M059J (cell line): ENCODE measurements around the gene NOP10. TPM values are rescaled to one million over a fixed set of nuclear protein-coding genes. Genes with fewer than 3 reads are reported as not detected.
"Not testable (repeated sequence)": the region's sequence is repeated elsewhere in the genome, so short reads cannot be mapped to it uniquely, and the experiment has no call there.

Experiments used
- DNase-seq: peaks from one replicate; pipeline ENCODE4 v3.0.0-alpha.2; 2012; ENCODE audit warnings: low read depth
- total RNA-seq: library from RNA; depleted of rRNA; stranded (reverse); fragments of >200 nt; shearing (Covaris generic); gene quantifications from 2 replicates; pipeline ENCODE4 v1.2.3, GENCODE V29; 2014

NOP10 gene
- total RNA-seq, 1 experiment from 2014 or later, result 319 TPM

- no peak for DNase-seq
These were observed 16.0 kb upstream of the NOP10 start for GRCh38 chr15:34358948-34359347.

- no peak for DNase-seq
These were observed 15.4 kb upstream of the NOP10 start for GRCh38 chr15:34358367-34358766.

GRCh38 chr15:34357653-34358052 is 14.7 kb upstream of the NOP10 start:
- no peak for DNase-seq

GRCh38 chr15:34355241-34355640 is 12.3 kb upstream of the NOP10 start:
- no peak for DNase-seq

GRCh38 chr15:34354286-34354685 is 11.3 kb upstream of the NOP10 start:
- no peak for DNase-seq

- DNase-seq, result no peak
These were observed 10.7 kb upstream of the NOP10 start for GRCh38 chr15:34353627-34354026.

- not testable (repeated sequence) for DNase-seq
These were observed 10.1 kb upstream of the NOP10 start for GRCh38 chr15:34352996-34353395.

GRCh38 chr15:34349769-34350168 is 6.8 kb upstream of the NOP10 start:
- no peak for DNase-seq

- DNase-seq, result no peak
These were observed 5.9 kb upstream of the NOP10 start for GRCh38 chr15:34348735-34349300.

GRCh38 chr15:34347951-34348638 is 5.2 kb upstream of the NOP10 start:
- DNase-seq, result no peak

GRCh38 chr15:34342213-34342736 is 661 bp downstream of the NOP10 start:
- not testable (repeated sequence) for DNase-seq

- DNase-seq, result no peak
These were observed 1.3 kb downstream of the NOP10 start for GRCh38 chr15:34341381-34342212.

GRCh38 chr15:34339946-34340345 is 3.0 kb downstream of the NOP10 start:
- no peak for DNase-seq

GRCh38 chr15:34338347-34338746 is 4.6 kb downstream of the NOP10 start:
- DNase-seq, result no peak

GRCh38 chr15:34337557-34338306 is 5.2 kb downstream of the NOP10 start, which contains the start of gene SLC12A6:
SLC12A6 (minus strand) TSS chr15:34337781; CDS start chr15:34336680, 1,101 bp downstream.
- peak; percentile 91 for DNase-seq

- DNase-seq, result peak; percentile 15
These were observed 5.9 kb downstream of the NOP10 start for GRCh38 chr15:34336991-34337556.

GRCh38 chr15:34336231-34336990 is 6.5 kb downstream of the NOP10 start:
- DNase-seq, result no peak

GRCh38 chr15:34335176-34336032 is 7.5 kb downstream of the NOP10 start:
- DNase-seq, result no peak

GRCh38 chr15:34334672-34335071 is 8.3 kb downstream of the NOP10 start:
- no peak for DNase-seq
